NCI-H2196 (cell line): Measurements from ENCODE around the gene ANKRD6.

Experiments
- DNase-seq: peaks from one replicate; lab custom pipeline; 2025; ENCODE audit not compliant: unreplicated experiment; lab: John Stamatoyannopoulos, UW

Gene ANKRD6

GRCh38 chr6:89412071-89413005 lies 20.6 kb upstream of the ANKRD6 start, which contains the start of gene RRAGD:
Gene RRAGD (minus strand): TSS chr6:89412273. CDS start chr6:89411993, 280 bp downstream.
- DNase-seq, result peak; percentile 60

GRCh38 chr6:89413006-89413400 lies 19.9 kb upstream of the ANKRD6 start:
- no peak for DNase-seq

- no peak for DNase-seq
Measured at GRCh38 chr6:89414215-89414614, 18.7 kb upstream of the ANKRD6 start.

- no peak for DNase-seq
Measured at GRCh38 chr6:89415185-89415584, 17.8 kb upstream of the ANKRD6 start.

GRCh38 chr6:89416796-89417195 lies 16.2 kb upstream of the ANKRD6 start:
- DNase-seq, result no peak

GRCh38 chr6:89430201-89430962 lies 2.6 kb upstream of the ANKRD6 start:
- no peak for DNase-seq

- peak; percentile 52 for DNase-seq
Measured at GRCh38 chr6:89433252-89434149, 549 bp downstream of the ANKRD6 start.

- DNase-seq, result no peak
Measured at GRCh38 chr6:89434150-89434499, 1.2 kb downstream of the ANKRD6 start.

GRCh38 chr6:89434954-89435353 lies 2.0 kb downstream of the ANKRD6 start:
- no peak for DNase-seq

GRCh38 chr6:89436226-89436625 lies 3.3 kb downstream of the ANKRD6 start:
- DNase-seq, result no peak

- no peak for DNase-seq
Measured at GRCh38 chr6:89438248-89438647, 5.3 kb downstream of the ANKRD6 start.

GRCh38 chr6:89439014-89439413 lies 6.1 kb downstream of the ANKRD6 start:
- no peak for DNase-seq

GRCh38 chr6:89440200-89440599 lies 7.2 kb downstream of the ANKRD6 start:
- no peak for DNase-seq

- no peak for DNase-seq
Measured at GRCh38 chr6:89443658-89444057, 10.7 kb downstream of the ANKRD6 start.

- no peak for DNase-seq
Measured at GRCh38 chr6:89449193-89449592, 16.2 kb downstream of the ANKRD6 start.

- no peak for DNase-seq
Measured at GRCh38 chr6:89452281-89452680, 19.3 kb downstream of the ANKRD6 start.

- no peak for DNase-seq
Measured at GRCh38 chr6:89454300-89454699, 21.3 kb downstream of the ANKRD6 start.

GRCh38 chr6:89458704-89459103 lies 25.8 kb downstream of the ANKRD6 start:
- DNase-seq, result no peak

- no peak for DNase-seq
Measured at GRCh38 chr6:89459501-89459900, 26.5 kb downstream of the ANKRD6 start.

- no peak for DNase-seq
Measured at GRCh38 chr6:89460713-89461112, 27.8 kb downstream of the ANKRD6 start.

GRCh38 chr6:89462503-89462902 lies 29.6 kb downstream of the ANKRD6 start:
- no peak for DNase-seq
